ENCODE data around the gene AGRP.

Gene AGRP

DNA sequence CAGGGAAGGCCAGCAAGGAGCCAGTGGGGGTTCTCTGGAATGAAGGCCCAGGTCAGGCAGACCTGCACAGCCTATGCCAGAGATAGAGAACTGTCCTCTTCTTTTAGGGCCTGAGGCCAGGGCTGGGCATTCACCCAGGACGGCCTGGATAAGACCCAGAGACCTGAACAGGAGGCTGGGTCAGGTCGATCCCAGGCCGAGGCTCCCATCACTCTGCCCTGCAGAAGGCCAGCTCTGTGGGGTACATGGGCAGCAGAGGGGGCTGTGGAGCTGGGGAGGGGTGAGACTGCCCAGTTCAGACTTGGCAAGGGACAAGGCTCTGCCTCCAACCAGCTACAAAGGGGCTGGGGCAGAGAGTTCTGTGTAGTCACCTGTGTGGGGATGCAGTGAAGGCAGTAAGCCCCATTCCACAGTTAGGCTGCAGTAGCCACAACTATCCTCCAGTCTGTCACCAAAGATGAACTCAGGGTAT lies 37.9 kb downstream of the AGRP start:
- no peak for DNase-seq (ENCODE audit: low spot score)

- no peak for DNase-seq (ENCODE audit: low spot score)
Observed at GRCh38 chr16:67445126-67445426, 38.3 kb downstream of the AGRP start.

DNA sequence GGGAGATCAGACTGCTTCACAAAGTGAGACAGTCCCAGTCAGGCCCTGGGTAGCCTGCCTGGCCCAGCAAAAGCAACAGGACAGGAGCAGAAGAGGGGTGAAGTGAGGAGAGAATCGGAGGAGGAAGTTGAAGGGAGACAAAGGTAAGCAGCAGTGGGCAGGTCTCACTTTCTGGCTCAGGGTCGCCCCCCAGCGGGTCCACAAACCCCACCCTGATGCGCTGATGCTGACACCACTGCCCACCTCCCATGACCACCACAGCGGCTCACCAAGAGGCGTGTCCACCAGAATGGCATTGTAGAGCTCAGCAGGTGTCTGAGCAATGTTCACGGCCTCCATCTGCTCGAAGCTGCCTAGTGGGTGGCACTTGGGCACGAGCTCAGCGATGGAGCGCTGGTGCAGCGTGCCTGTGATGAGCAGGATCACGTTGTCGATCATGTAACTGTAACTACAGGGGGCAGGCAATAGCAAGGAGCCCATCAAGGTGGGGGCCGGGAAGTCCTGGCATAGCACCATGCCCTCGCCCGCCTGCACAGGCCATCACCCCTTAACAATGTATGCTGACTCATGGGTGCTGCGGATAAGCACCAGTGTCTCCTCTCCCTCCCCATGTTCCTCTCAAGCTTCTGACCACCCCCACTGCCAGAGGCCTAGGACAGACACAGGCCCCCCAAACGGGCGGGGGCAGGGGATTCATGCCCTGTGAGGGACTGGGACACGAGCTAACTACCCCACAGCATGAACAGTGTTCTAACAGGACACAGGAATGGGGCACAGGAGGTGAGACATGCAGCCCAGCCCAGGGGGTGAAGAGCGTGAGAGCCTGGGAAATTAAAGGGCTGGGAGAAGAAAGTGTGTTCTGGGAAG lies 38.9 kb downstream of the AGRP start:
- DNase-seq (ENCODE audit: low spot score), result no peak

DNA sequence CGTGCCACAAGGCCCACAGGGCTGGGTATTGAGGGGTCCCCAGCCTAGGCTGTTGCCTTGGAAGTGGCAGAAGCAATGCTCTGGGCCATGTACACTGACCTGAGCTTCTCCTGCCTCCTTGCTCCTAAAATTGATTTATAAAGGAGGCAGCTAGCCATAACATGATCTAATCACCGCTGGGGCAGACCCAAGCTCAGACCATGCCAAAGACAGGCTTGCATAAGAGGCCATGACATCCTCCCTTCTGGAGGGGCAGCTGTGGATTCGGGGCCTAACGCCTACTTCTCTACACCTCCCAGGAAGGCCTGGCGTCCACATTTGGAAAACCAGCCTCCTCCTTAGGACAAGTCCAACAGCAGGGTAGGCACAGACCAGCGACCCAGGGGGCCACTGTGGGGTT lies 40.1 kb downstream of the AGRP start:
- DNase-seq (ENCODE audit: low spot score), result no peak

GRCh38 chr16:67442581-67443255 lies 40.6 kb downstream of the AGRP start:
- no peak for DNase-seq (ENCODE audit: low spot score)

- DNase-seq (ENCODE audit: low spot score), result no peak
Observed at GRCh38 chr16:67441907-67442306, 41.4 kb downstream of the AGRP start.

DNA sequence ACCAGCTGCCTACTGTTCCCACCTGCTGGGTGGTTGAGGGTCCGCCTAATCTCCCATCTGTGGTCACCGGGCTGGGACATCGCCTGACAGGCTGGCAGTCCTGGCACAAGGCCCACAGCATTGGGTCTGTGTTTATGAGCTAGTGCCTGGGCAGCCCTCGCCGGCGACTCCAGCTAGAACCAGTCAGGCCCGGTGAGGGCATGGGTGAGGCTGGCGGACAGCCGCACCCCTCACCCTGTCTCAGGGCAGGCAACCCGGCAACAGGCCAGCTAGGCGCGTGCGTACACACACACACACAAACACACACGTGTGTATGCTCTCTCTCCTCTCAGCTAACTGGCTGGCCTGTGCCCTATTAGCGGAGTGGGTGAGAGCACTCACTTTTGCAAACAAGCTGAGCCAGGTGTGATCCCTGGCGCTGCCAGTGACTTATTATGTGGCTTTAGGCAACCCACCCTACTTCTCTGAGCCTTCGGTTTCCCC lies 42.0 kb downstream of the AGRP start:
- no peak for DNase-seq (ENCODE audit: low spot score)

DNA sequence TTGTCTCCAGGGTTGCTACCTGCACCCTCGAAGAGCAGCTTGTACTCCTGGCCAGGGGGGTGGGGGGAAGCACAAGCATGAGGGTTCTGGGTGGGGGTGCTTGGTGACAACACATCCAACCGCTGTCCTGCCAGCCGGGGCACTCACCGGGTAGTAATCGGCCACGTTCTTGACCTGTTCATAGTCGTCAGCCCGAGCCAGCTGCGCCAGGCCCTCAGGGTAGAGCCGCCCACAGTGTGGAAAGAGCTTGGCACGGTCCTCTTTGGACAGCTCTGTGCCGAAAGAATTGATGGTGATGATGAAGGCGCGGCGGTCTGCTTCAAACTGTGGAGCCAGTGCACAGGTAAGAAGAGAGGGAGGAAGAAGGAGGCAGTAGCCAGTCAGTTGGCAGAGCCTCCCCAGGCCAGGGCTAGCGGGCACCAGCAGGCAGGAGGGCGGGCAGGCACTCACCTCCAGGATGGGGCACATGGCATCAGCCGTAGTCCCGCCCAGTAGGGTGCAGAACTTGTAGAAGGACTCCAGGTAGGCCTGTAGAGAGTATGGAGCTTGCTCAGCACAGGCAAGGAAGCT lies 44.4 kb downstream of the AGRP start:
- DNase-seq (ENCODE audit: low spot score), result no peak

DNA sequence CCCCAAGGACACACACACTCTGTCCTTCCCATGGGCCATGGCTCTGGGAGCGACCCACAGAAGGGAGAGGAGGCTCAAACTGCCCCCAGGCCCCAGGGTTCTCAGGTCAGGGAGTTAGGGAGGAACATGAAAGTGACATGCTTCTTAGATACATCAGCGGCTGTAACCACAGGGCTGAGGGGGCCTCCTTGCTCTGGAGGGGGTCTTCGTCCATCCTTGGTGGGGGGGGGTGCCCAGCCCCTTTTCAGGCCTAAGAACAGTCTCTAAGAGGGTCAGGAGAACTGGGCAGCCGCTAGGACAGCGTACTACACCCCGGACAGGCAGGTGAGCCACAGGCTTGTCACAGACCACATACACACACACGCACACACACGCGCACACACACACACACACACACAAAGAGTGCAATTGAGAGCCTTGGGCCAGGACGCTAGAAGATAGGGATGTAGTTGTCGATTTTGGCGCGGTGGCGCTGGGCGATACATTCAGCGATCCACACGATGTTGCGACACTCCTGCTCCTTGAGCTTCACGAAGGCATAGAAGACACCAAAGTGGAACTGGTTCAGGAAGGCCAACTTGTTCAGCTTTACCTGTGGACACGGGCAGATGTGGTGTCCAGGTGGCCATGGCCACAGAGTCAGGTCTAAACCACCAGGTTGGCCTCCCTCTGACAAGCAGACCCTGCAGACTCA lies 45.1 kb downstream of the AGRP start:
- no peak for DNase-seq (ENCODE audit: low spot score)

- DNase-seq (ENCODE audit: low spot score), result no peak
Observed at GRCh38 chr16:67437513-67437912, 45.8 kb downstream of the AGRP start.

GRCh38 chr16:67436640-67437193 lies 46.6 kb downstream of the AGRP start:
- DNase-seq (ENCODE audit: low spot score), result no peak

GRCh38 chr16:67435758-67436164 lies 47.6 kb downstream of the AGRP start:
- DNase-seq (ENCODE audit: low spot score), result no peak

- no peak for DNase-seq (ENCODE audit: low spot score)
Observed at GRCh38 chr16:67433131-67433719, 50.1 kb downstream of the AGRP start.

Data from kidney capillary endothelial cell (primary cell).